HTR-8/SVneo (cell line): ENCODE data around the gene ZNF641.
"Not testable (repeated sequence)": the region's sequence is repeated elsewhere in the genome, so short reads cannot be mapped to it uniquely, and the experiment has no call there.

Experiments
- DNase-seq: peaks from one replicate; pipeline ENCODE4 v3.0.0; 2011; ENCODE audit warnings: low spot score, mixed read lengths; ENCODE audit not compliant: insufficient read length
- FAIRE-seq: peaks from 2 replicates; lab custom pipeline; 2011; peaks lifted over from hg19 to GRCh38; lab: Jason Lieb, UNC

The ZNF641 gene

DNA sequence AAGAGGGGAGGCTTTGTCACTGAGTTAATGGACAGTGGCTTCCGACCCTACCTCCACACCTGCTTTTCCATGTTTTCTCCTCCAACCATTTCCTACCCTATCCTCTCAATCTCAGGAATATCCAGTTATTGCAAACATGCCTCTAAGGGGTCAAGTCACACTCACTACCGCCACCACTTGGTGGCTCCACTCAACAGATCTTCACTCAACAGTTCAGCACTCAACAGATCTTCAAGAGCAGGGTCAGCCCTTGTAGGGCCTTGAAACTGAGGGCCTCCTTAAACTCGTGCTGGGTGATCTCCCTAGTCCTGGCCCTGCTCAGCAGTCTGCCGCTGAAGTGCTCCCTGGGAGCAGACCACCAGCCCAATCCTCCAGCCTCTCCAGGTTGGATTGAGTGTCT lies 14.2 kb downstream of the ZNF641 start:
- FAIRE-seq (no peak), DNase-seq (no peak)

DNA sequence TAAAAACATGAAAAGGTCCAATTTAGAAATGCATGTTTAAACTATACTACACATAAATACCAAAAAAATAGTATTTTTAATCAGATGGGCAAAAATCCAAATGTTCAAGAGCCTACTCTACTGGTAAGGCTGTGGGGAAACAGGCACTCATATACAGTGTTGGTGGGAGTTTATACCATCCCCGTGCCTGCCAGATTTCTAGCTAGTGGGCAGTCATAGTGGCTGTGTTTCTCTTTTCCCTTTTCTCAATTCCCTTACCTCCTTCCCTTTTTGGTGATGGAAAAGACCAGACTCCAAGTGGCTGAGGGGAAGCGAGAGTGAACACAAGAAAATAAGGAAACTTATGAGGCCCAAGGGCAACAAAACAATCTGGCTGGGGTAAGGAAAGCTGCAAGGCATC lies 14.7 kb downstream of the ZNF641 start:
- no peak for FAIRE-seq
- no peak for DNase-seq

DNA sequence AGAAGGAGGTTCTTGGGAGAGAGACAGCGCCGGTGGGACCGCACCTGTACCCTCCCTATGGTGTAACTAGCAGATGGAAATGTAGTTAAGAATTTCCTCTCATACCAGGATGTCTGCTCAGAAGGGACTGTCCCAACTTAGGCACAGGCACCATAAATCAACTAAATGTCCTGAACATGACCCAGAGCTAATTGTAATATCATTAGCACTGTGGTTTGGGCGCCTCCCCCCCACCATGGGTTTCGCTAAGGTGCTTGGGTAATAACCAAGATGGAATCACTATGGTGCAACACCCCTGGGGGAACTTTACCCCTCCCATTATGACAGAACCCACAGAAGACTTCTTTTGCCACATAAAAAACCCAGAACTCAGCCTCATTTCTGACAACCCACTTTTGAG lies 15.9 kb downstream of the ZNF641 start:
- FAIRE-seq = no peak
- no peak for DNase-seq

DNA sequence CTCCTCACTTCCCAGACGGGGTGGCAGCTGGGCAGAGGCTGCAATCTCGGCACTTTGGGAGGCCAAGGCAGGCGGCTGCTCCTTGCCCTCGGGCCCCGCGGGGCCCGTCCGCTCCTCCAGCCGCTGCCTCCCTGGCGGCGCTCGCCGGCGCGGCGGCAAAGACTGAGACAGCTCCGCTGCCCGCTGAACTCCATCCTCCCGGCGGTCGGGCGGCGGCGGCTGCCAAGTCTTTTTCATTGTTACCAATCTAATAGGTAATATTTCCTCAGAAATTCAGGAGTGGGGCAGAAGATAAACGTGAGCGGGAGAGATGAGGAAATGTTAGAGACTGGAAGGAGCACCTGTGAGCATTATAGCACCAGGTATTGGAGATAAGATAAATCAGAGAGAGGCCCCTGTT lies 17.0 kb downstream of the ZNF641 start:
- not testable (repeated sequence) for FAIRE-seq, DNase-seq

DNA sequence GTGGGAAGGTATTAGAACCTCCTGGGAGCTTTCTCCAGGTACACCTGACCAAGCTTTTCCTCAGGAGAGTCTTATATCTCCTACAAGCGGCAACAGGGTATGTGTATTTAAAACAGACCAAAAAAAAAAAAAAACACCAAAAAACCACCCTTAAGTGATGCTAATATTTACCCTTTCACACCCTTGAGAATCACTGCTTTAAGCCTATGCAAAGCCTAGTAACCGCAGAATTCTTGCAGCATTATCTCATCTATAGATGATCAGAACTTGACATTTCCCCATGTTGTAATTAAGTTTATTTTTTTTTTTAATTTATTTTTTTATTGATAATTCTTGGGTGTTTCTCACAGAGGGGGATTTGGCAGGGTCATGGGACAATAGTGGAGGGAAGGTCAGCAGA lies 19.3 kb downstream of the ZNF641 start:
- FAIRE-seq (no peak), DNase-seq (no peak)

DNA sequence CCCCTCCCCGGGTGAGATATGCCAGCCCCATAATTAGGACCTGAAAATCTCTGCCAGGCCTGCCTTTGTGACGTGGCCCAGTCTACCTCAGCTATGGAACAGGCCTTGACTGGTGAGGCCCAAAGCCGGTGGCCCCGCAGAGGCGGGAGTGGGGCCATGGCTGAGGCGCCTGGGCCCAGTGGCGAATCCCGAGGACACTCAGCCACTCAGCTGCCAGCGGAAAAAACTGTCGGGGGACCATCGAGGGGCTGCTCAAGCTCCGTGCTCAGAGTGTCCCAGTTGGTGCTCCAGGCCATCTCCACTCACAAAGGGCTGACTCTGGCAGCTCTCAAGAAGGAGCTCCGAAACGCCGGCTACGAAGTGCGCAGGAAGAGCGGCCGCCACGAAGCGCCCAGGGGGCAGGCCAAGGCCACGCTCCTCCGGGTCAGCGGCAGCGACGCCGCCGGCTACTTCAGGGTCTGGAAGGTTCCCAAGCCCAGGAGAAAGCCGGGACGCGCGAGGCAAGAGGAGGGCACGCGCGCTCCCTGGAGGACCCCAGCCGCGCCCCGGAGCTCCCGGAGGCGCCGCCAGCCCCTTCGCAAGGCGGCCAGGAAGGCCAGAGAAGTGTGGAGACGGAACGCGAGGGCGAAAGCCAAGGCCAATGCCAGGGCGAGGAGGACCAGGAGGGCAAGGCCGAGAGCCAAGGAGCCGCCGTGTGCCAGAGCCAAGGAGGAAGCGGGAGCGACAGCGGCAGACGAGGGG lies 21.4 kb downstream of the ZNF641 start:
- FAIRE-seq = no peak

DNA sequence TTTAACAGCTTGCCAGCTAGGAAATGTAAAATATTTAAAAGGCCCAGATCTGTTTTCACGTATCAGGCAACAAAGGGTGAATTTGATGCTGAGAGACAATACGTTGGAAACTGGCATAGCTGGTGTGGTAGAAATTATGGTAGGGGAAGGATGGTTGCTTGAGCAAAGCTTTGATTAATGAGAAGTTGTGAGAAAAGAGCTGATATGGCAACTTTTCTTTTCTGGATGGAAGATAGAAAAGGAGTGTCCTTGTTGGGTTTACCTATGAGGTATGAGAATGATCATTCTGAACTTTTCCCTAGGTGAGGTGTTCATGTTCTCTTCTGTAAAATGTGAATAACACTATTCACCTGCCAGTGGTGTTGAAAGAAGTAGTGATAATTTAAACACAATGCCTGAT lies 34.2 kb downstream of the ZNF641 start:
- FAIRE-seq (no peak), DNase-seq (no peak)

More for the DNA sequence above, 21.4 kb downstream of the ZNF641 start:
- no peak for DNase-seq

DNA sequence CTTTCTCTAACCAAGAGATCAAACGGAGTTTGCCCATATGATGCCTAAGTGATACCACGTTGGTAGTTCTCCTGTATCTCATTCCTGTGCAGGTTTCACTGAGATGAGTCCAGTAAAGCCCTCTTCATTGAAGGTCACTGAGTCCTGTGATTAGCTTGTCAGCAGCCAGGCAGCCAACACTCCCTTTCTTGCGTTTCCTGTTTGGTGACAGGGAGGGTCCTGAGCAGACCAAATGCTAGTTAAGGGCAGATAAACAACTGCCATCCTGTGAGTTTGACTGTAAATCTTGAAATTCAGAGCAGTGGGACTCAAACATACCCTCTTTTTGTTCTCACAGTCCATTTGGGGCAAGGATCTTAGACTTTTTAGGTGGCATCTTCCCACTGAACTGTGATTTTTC lies 39.4 kb downstream of the ZNF641 start:
- DNase-seq (no peak), FAIRE-seq (no peak)

DNA sequence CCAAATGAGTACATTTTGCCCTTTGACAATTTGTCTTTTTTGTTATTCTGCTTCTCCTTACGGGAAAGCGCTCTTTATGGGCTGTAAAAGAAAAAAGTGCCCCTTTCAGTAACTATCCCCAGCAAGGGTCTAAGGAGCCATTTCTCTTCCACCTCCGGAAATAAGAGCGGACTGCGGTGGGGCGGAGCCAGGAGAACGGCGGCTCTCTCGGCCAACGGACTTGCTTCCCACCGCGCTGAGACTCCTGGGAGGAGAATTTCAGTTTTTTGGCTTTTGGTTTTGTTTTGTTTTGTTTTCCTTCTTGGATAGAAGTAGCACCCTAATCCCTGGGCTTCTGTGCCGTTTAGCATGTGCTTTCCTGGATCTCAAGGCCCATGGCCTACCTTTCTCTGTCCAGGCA lies 43.5 kb downstream of the ZNF641 start:
- FAIRE-seq (no peak), DNase-seq (no peak)

DNA sequence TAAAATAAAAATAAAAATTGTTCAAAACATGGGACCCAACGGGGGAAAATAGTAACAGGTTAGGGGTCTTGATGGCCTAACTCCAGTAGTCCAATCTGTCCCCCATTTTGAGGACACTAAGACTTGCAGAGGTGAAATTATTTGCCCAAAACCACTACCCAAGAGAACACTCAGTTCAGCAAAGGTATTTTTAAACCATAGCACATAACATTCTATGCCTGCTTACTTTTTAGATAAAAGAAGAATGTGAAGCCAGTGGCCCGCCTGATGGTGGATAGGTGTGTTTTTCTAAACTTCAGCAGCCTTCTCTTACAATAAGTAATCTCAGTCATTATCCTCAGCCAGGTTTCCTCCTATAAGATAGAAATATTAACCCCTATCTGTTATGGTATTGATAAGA lies 45.5 kb downstream of the ZNF641 start:
- DNase-seq (no peak), FAIRE-seq (no peak)

DNA sequence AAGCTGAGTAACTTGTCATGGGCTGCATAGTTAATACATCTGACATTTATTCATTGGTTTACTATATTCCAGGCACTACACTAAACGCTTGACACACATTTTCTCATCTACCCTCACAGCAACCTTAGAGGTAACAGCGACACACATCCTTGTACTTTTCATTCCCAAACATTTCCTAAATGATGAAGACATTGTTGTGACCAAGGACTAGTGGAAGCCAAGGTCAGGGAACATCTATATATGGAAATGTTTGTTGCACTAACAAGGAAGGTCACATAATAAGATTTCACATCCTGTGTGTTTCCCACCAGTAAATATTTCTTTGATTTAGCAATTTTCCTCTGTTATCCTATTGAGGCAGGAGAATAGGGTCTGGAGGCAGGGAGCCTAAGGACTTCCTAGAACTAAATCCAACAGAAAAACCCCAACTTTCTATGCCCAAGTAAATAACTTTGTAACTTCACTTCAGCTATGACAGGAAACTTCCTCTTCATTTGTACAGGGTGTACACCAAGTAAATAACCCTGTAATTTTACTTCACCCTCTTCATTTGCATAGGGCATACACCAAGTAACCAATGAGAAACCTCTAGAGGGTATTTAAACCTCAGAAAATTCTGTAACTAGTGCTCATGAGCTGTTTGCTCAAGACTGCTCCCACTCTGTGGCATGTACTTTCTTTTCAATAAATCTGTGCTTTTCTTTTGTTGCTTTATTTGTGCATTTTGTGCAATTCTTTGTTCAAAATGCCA lies 48.4 kb downstream of the ZNF641 start:
- FAIRE-seq (no peak), DNase-seq (no peak)

DNA sequence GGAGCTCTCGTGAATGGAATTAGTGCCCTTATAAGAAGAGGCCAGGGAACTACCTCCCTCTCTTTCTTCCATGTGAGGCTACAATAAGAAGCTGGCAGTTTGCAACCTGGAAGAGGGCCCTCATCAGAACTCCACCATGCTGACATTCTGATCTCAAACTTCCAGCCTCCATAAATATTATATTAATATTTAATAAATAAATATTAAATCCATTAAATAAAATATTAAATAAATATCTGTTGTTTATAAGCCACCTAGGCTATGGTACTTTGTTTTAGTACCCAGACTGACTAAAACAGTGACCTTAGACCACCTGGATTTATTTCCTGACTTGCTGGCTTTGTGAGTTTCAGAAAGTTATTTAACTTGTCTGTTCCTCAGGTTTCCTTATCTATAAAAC lies 49.9 kb downstream of the ZNF641 start:
- DNase-seq (no peak), FAIRE-seq (no peak)

DNA sequence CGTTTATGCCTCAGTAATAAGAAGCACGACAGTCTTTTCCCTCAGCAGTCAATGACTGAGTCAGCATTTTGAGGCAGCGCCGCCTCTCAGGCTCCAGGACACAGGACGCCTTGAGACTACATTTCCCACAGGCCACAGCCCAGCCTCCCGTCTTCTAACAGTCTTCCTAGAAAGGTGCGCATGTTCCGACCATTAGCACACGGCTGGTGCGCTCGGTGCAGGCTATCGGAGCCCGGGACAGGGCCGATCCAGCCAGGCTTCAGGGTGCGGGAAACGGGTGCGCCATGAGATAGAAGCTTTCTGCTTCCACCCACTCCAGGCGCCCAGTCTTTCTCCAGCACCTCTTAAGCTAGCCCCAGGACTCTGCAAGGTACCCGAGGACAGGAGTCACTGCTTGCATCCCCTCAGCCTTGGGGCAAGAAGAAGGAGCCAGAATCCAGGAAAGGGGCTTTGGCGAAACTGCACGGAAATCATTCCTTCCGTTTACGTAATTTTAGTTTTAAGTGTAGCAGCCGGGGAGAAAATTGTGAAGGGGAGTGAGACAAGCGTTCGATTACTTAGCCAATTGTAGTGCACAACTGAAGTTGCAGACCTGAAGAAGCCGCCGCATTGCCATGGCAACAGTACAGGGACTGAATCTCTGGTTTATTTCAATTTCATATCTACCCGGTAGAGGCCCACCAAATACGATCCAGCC lies 54.0 kb downstream of the ZNF641 start:
- DNase-seq = peak; percentile 19
- FAIRE-seq = no peak

DNA sequence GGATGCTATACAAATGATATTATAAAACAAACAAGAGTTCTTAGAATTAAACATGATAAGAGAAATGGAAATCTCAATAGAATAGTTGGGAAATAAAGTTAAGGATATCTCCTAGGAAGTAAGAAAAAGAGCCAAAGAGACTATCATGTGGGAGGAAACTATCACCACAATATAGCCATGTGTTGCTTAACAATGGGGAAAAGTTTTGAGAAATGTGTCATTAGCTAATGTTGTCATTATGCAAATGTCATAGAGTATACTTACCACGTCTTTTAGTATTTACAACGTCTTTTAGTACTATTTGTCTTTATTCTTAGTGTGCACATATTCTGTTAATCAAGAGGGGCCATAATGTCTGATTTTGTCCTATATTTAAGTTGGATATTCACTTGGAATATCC lies 58.7 kb downstream of the ZNF641 start:
- no peak for FAIRE-seq
- no peak for DNase-seq

DNA sequence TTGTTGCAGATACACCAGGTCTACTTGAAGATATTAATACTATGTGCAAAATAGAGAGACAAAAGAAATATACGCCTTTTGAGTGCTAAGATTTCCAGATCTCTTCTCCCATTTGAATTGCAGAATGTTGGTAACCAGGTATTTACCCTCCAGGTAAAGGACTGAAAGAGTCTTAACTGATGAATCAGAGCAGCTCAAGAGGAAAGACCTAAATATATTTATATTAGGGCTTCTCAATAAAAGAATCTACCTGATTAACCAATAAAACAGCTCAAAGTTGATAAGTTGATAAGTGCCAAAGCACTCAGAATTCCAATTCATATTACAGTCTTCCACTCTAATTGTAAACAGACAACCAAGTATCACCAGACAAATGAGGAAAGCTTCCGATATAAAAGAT lies 59.2 kb downstream of the ZNF641 start:
- no peak for FAIRE-seq
- no peak for DNase-seq

DNA sequence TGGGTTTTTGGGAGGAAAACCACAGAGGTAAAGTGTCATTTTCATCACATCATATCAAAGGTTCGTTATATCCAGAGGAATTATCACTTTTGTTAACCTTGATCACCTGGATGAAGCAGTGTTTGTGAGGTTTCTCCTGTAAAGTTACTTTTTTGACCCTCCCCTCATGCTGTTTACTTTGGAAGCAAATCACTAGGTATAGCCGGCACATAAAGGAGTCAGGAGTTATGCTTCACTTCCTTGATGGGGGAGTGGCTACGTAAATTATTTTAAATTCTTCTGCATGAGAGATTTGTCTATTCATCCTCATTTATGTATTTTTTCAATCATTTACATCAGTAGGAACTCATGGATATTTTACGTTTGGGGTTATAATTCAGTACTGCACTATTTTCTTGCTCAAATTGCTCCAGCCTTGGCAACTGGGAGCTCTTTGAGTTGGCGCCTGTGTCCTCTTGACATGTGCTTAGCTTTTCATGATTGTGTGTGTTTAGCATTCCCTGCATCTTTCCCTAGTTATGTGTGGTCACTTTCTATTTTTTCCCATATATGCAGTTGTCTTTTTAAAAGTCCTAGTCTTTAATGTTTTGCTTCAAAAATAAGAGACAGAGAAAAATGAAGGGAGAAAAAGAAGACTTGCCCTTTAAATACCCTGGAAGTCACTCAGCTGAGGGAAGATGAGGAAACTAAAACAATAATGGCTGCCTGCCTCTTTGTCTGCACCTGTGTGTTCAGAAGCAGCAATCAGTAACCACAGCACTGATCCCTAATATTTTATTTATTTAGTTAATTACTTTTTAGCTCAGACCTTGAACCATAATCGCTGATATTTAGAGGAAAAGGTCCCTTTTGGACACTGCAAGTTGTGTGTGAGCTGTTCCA lies 62.1 kb downstream of the ZNF641 start:
- DNase-seq (no peak), FAIRE-seq (no peak)
